HEK293T (cell line): Measurements from ENCODE around the gene CACNG1.

Experiments
- BHLHE40 ChIP-seq: fragments of 450-650 bp; IDR thresholded peaks from 2 replicates; pipeline ENCODE4 v1.6.1; 2016; ENCODE audit warnings: mild to moderate bottlenecking, moderate library complexity, borderline replicate concordance
- ELF4 ChIP-seq: fragments of 450-650 bp; IDR thresholded peaks from 2 replicates; pipeline ENCODE4 v1.6.1; 2017; ENCODE audit warnings: antibody characterized with exemption
- HDGF ChIP-seq: fragments of 450-650 bp; IDR thresholded peaks from 2 replicates; pipeline ENCODE4 v1.6.1; 2017; ENCODE audit warnings: antibody characterized with exemption, borderline replicate concordance
- SP1 ChIP-seq: fragments of 450-650 bp; IDR thresholded peaks from 2 replicates; pipeline ENCODE4 v1.6.1; 2017
- TARDBP ChIP-seq: fragments of 450-650 bp; IDR thresholded peaks from 2 replicates; pipeline ENCODE4 v1.6.1; 2016

- TF ChIP-seq ELF4 (no peak), BHLHE40 (no peak), TARDBP (no peak), SP1 (no peak), HDGF (no peak)
Observed at GRCh38 chr17:67071595-67071994, 27.2 kb downstream of the CACNG1 start.
